GM18517 (cell line): ENCODE results near the gene GRIA1.

Experiments
- ATAC-seq: cut with Tn5 transposase; IDR thresholded peaks from one replicate; pipeline ENCODE4 v1.9.1; 2021; ENCODE audit warnings: mild to moderate bottlenecking, moderate library complexity; ENCODE audit not compliant: unreplicated experiment

GRIA1 gene

GRCh38 chr5:153544706-153545105, 54.2 kb downstream of the GRIA1 start:
- no peak for ATAC-seq

DNA sequence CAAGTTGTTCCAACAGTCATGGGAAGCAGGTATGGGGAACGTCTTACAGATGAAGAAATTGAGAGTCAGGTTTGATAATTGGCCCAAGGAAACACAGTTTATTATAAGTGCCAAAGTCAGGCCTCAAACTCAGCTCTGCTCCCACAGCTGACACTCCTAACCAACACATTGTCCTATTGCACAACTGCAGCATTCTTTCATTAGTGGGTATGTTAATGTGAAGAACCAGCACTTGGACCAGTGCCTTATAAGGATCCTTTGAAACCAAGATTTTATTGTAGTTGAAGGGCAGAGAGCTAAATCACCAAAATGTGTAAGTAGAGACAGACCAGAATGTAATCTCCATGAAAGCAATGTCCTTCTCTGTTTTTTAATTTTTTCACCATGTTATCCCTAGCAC, 56.1 kb downstream of the GRIA1 start:
- ATAC-seq, result no peak

GRCh38 chr5:153551537-153552079, 61.1 kb downstream of the GRIA1 start:
- no peak for ATAC-seq

DNA sequence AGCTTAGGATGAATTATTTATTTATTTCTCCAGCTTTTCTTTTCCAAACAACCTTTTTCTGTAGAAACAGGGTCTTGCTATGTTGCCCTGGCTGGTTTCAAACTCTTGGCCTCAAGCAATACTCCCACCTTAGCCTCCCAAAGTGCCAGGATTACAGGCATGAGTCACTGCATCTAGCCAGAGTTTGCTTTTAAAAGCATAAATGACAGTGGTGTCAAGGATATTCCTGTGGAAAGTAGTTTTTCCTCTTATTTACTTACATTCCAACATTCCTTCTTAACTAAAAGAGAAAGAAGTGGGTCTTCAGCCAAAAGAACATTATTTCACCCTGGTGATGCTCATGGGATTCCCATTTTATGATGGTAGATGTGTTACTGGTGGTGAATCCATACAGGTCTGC, 62.4 kb downstream of the GRIA1 start:
- no peak for ATAC-seq

GRCh38 chr5:153555420-153556114, 65.1 kb downstream of the GRIA1 start:
- no peak for ATAC-seq

DNA sequence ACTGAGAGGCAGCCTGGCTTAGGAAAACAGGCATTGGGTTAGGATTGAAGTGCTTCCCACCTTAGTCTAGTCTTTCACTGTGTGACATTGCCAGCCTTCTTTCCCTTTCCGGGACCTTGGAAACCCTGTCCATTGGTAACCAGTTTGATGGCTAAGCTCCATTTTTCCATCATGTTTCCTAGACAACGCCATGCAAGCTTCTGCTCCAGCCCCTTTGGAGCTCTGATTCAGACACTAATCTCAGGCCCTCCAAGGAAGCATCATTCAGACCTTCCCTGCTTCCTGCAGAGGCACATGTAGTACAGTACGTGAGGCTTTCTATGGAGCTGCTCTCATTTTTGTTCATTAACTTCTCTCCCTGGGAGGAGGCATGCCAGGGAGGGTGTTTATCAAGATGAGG, 68.5 kb downstream of the GRIA1 start:
- ATAC-seq, result no peak

- no peak for ATAC-seq
These were observed 69.5 kb downstream of the GRIA1 start for GRCh38 chr5:153559926-153560325.

GRCh38 chr5:153562189-153562588, 71.7 kb downstream of the GRIA1 start:
- ATAC-seq, result no peak

DNA sequence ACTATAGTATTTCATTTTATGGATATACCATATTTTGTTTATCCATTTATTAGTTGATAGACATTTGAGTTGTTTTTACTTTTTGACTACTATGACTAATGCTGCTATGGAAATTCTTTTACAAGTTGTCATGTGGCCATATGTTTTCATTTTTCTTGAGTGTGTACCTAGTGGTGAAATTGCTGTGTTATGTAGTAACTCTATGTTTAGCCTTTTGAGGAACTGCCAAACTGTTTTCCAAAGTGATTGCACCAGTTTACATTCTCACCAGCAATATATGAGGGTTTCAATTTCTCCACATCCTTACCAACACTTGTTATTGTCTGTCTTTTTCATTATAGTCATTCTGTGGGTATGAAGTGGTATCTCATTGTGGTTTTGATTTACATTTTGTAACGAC, 75.4 kb downstream of the GRIA1 start:
- no peak for ATAC-seq

GRCh38 chr5:153569036-153569435, 78.6 kb downstream of the GRIA1 start:
- no peak for ATAC-seq

DNA sequence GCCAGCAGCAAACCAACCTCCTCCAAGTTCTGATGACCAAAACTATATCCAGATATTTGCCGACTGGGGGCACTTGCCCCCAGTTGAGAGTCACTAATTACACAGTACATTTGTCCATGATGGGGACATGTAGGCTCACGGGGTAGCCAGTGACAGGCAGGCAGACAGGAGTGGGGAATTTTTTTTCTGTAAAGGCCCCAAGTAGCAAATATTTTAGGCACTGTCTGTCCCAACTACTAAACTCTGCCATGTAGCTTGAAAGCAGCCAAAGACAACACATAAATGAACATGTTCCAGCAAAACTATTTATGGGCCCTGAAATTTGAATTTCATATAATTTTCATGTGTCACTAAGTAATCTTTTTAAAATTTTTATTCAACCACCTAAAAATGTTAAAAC, 80.7 kb downstream of the GRIA1 start:
- no peak for ATAC-seq

GRCh38 chr5:153572411-153573145, 82.1 kb downstream of the GRIA1 start:
- ATAC-seq, result no peak

DNA sequence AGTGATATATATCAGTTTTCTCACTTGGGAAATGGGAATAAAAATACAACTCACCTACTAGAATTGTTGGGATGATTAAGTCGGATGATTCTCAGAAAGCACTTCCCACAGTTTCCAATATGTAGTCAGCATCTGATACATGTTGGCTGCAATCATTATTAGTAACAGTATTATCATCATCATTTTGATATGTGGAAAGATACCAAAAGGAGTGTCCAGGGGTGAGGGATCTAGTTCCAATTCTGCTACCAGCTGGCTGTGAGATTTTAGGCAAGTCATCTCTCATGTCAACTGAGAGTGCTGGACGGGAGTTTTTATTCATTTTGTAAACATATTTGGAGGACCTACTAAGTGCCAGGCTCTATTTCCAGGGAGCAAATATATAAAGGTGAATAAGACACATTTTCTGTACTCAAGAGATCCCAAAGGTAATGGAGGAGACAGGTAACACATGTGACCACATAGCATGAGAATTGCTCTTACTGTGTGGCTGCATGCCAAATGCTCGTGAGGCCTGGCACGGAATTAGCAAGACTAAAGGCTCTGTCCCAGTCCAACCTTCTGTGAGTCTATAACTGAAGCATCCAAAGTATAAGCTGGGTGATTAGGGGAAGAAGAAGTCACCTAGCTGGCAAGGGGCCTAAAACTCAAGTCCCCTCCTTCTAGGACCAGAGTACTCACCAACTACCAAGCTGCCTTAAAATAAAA, 83.0 kb downstream of the GRIA1 start:
- no peak for ATAC-seq

GRCh38 chr5:153584126-153584959, 93.9 kb downstream of the GRIA1 start:
- ATAC-seq, result no peak

DNA sequence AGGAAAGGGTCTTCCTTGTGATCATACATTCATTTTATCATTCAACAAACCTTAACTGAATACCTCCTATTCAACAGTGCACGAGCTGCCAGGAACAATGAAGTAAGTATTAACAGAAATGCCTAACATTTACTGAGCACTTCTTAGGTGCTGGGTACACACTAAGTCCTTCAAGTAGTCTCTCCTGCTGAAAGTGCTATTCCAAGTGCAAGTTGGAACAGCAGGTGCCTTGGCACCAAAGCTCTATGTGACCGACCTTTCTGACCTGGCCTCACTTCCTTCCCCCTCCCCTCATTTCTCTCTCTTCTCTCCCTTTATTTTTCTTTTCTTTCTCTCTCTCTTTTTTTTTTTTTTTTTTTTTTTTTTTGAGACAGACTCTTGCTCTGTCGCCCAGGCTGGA, 94.5 kb downstream of the GRIA1 start:
- ATAC-seq, result no peak

DNA sequence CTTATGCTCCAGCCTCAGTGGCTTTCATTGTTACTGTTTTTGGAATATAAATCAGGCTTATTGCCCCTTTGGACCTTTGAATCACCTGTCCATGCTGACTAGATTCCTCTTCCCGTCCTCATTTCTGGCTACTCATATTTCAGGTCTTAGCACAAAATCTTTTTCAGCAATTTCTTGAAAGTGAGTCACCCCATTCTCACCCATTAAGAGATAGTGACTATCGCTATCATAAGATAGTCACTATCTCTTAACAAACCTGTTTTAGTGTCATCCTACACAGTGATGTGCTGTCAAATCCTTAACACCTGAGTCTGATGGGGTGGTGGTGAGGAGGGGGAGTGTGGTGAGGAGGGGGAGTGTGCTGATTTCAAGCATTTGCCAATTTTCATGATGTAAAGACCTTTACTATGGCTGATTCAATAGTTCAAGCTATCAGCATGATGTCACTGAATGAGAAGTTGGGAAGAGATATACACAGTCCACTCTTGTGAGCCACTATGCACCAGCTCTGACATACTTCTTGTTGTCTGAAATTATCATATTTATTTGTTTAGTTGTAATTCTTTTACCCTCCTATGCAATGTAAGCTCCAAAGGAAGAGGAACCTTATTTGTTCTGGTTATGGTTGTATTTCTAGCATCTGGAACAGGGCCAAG, 95.3 kb downstream of the GRIA1 start:
- no peak for ATAC-seq

DNA sequence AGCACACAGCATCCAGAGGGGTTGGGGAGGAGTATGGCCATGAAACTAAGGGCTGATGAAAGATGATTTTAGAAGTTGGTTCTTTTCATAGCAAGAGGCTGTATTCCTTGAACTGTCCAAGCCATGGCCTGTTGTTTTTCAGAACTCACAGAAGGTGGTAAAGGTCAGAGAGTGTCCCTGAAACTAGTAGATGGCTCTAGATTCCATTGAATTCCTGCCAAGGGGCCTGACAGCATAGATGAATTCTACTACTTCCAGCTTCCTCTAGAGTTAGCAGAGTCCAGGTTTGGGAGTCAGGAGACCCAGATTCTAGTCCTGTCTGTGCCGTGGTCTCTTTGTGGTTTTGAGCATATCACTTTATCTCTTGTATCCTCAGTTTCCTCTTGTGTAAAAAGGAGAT, 101.6 kb downstream of the GRIA1 start:
- ATAC-seq, result no peak

DNA sequence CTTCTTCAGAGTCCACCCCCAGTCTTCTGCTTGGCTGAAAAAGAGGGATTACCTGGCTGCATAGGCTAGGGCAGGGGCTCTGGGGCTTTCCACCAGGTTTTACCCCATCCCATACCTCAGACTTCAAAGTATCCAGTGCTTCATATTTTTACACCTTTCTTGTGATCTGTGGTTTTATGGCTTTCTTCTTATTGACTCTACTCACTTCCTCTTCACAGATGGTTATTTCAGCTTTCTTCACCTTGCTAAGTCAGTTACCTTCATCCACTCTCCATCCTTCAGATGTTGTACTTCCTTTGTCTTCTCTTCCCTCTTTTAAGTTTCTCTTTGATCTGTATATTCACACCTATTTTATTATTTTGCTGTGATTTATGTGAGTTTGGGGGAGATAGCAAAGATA, 104.3 kb downstream of the GRIA1 start:
- ATAC-seq, result no peak

DNA sequence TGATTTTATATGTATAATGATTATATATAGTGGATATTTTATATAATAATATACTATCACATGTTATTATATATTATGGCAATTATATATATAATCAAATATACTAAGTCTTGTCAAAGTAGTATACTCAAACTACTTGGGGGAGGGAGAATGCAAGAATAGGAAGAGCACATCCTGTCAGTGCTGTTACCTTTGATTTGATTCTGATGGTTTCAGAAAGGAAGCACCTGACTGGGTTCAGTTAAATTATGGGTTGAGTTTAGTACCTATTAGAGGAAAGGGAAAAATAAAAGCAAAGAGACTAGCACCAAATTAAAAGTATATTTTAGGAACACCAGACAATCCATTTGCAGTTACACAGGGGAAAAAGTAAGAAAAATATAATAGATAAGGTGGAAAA, 107.6 kb downstream of the GRIA1 start:
- ATAC-seq, result no peak

DNA sequence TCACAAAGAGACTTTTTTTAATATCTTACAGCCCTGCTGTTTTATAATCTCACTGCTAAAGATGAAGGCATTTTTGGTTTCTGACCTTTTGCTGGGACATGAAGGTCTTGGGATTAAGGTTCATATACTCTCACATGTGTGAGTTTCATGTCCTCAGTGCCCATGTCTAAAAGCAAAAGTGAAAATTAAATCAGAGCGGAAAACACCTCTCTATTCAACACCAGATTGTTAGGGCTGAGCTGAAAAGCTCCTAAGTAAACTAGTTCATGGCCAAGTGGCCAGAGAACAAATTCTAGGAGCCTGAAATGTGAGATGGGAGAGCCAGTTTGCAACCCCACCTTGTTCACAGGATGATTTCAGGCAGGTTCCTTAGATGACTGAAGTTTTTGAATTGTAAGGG, 110.9 kb downstream of the GRIA1 start:
- ATAC-seq, result peak; percentile 92
